GM12864 (cell line): ENCODE measurements around the gene ING5.
"Not testable (repeated sequence)": the region's sequence is repeated elsewhere in the genome, so short reads cannot be mapped to it uniquely, and the experiment has no call there.

Experiments
- DNase-seq: peaks from one replicate; pipeline ENCODE4 v3.0.0-alpha.2; 2011; ENCODE audit warnings: low read depth
- H3K4me3 ChIP-seq: 2 replicates; pipeline ENCODE4 v1.5.1; 2011; ENCODE audit warnings: mild to moderate bottlenecking, low read depth, low read length, control low read depth
- CTCF ChIP-seq: IDR thresholded peaks from 2 replicates; pipeline ENCODE4 v1.5.1; 2011; ENCODE audit warnings: low read depth, mild to moderate bottlenecking, moderate library complexity, low read length, control low read depth, inconsistent platforms; ENCODE audit errors: missing control alignments

Gene ING5

GRCh38 chr2:241656190-241656741, 45.6 kb upstream of the ING5 start:
- DNase-seq, result no peak
- TF ChIP-seq CTCF, result no peak
- no peak overlapping the region for H3K4me3 ChIP-seq

- no peak for TF ChIP-seq CTCF
- no peak for DNase-seq
- H3K4me3 ChIP-seq, result no peak overlapping the region
Measured at GRCh38 chr2:241657786-241658254, 44.0 kb upstream of the ING5 start.

DNA sequence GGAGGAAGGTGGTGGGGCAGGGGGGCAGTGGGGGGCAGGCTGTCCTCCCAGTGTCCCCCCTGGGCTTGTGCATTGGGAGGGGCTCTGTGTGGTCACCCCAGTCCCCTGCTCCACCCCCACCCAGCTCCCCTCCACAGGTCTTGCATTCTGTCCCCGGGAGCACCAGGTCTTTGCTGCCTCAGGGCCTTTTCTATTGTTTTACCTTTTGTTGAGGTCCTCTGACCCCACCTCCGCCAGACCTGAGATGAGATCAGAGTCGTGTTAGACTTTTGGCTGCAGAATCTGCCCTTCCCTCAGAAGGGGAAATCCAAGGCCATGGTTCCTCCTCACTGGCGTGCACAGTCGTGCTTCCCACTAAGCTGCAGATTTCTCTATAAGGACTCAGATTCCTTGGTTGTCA, 43.5 kb upstream of the ING5 start:
- H3K4me3 ChIP-seq, result no peak overlapping the region
- no peak for DNase-seq
- no peak for TF ChIP-seq CTCF

DNA sequence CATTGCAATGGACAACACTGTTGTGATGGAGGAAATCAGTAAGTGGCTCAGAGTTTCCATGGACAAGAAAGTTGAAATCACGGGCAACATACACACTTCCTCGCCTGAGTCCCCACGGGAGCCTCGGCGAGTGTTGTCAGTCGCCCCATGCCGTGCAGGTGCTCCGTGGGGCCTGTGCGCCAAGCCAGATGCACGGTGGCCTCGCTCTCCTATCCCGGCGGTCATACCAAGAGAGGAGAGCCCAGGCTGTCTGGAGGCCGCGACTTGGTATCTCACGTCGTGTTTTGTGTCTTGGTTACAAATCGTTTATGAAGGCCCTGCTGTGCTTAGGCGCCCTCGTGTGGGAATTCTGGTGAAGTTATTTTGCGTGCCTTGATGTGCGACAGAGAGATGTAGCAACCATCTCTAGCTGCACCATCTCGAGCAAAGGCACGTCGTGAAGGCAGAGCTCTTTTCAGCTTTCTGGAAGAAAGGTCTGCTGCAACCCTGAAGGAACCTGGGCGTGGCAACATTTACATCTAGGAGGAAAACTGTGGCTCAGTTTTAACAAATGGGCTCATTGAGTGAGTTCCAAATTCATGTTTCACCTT, 42.6 kb upstream of the ING5 start:
- DNase-seq, result no peak
- H3K4me3 ChIP-seq, result no peak overlapping the region
- peak; percentile 62 for TF ChIP-seq CTCF

DNA sequence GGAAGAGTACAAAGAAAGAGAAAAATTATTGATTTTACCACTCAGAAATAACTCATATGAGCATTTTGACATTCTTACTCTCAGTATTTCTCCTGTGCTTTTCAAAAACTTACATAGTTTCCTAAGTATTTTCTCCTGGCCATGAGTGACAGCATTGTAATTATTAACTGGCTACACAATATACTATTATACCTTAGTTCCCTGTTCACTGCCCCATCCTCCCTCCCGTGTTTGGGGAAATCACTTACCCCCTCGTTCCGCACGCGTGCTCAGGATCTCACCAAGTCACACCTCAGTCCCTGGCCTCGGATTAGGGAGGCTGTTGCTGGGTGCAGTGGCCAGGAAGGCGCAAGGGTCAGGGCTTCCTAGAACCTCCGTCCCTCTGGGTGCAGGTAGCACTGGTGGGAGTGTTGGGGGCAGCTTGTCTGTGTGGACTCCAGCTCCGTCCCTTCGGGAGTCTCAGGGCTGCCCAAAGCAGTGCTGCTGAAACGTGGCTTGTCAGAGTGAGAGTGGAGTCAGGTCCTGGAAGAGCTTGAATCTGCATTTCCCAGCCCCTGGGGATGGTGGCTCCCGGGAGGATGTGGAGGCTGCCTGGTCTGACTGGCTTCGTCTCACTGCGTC, 41.1 kb upstream of the ING5 start:
- no peak for TF ChIP-seq CTCF
- no peak overlapping the region for H3K4me3 ChIP-seq
- no peak for DNase-seq

DNA sequence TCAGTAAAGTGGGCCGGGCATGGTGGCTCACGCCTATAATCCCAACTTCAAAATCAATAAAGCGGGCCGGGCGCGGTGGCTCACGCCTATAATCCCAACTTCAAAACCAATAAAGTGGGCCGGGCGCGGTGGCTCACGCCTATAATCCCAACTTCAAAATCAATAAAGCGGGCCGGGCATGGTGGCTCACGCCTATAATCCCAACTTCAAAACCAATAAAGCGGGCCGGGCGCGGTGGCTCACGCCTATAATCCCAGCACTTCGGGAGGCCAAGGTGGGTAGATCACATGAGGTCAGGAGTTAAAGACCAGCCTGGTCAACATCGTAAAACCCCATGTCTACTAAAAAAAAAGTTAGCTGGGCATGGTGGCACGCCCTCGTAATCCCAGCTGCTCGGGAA, 39.1 kb upstream of the ING5 start:
- not testable (repeated sequence) for H3K4me3 ChIP-seq, DNase-seq

- H3K4me3 ChIP-seq, result no peak overlapping the region
- no peak for DNase-seq
- no peak for TF ChIP-seq CTCF
Measured at GRCh38 chr2:241665731-241666440, 36.0 kb upstream of the ING5 start.
